Measurements from ENCODE around the gene CENPB. TPM values are rescaled to one million over a fixed set of nuclear protein-coding genes. Genes with fewer than 3 reads are reported as not detected.

Gene CENPB
- total RNA-seq, 1 donor from 2014 or later, result 76.2 TPM

- no peaks in the 10 kb centered on the region for H3K9me3 ChIP-seq
- ATAC-seq, result peak; percentile 62 to 71
- peak; percentile 82 for DNase-seq
- intact Hi-C loops (cut with DNase I), result no loop called here
- H3K36me3 ChIP-seq, result peaks cover 26% of the 10 kb centered on the region
- H3K4me1 ChIP-seq, result peaks cover 29% of the 10 kb centered on the region
- peak overlapping the region; percentile 48 for H3K4me3 ChIP-seq
- no peak for TF ChIP-seq CTCF (IDR thresholded peaks at IDR 0.05)
- H3K27me3 ChIP-seq (ENCODE audit: low read depth), result peaks cover 5% of the 10 kb centered on the region
- H3K27ac ChIP-seq, result no peak overlapping the region
These were observed 34.7 kb downstream of the CENPB start for GRCh38 chr20:3751675-3752385.

GRCh38 chr20:3751305-3751674 lies 35.2 kb downstream of the CENPB start:
- intact Hi-C loops (cut with DNase I), result no loop called here
- Histone ChIP-seq H3K4me3 (peak overlapping the region; percentile 48), H3K36me3 (peaks cover 28% of the 10 kb centered on the region)

DNA sequence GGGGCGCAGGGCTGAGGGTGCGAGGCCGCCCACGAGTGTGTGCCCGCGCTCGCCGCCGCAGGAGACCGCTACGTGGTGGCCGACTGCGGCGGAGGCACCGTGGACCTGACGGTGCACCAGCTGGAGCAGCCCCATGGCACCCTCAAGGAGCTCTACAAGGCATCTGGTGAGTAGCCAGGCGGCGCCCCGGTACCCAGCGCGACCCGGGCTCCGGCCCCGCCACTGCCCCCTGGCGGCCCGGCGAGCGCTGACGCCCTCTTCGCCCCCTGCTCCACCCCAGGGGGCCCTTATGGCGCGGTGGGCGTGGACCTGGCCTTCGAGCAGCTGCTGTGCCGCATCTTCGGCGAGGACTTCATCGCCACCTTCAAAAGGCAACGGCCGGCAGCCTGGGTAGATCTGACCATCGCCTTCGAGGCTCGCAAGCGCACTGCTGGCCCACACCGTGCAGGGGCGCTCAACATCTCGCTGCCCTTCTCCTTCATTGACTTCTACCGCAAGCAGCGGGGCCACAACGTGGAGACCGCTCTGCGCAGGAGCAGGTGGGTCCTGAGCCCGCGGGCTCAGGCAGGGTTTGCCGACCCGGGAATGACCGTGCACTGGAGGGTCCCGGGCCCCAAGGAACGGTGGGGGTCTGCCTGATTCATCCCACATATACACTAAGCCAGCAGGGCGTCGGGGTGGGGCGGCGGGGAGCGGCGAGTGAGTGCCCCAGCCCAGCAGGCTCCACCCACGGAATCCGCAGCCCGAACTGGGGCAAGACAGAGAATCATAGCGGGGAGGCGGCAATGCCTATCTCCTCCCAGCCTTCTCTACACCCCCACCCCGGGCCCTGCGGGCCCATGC lies 36.6 kb downstream of the CENPB start:
- no peak overlapping the region for H3K27ac ChIP-seq
- peaks cover 5% of the 10 kb centered on the region for H3K27me3 ChIP-seq (ENCODE audit: low read depth)
- no peaks in the 10 kb centered on the region for H3K9me3 ChIP-seq
- DNase-seq, result peak; percentile 63
- H3K4me3 ChIP-seq, result no peak overlapping the region
- ATAC-seq, result peak; percentile 37 to 38
- TF ChIP-seq CTCF (IDR thresholded peaks at IDR 0.05), result peak; percentile 70
- peaks cover 35% of the 10 kb centered on the region for H3K36me3 ChIP-seq
- intact Hi-C loops (cut with DNase I), result no loop called here
- peaks cover 34% of the 10 kb centered on the region for H3K4me1 ChIP-seq

More at GRCh38 chr20:3751305-3751674, 35.2 kb downstream of the CENPB start:
- ATAC-seq (no peak), DNase-seq (no peak)
- no peaks in the 10 kb centered on the region for H3K9me3 ChIP-seq
- H3K4me1 ChIP-seq, result peaks cover 29% of the 10 kb centered on the region
- no peak for TF ChIP-seq CTCF (IDR thresholded peaks at IDR 0.05)
- H3K27me3 ChIP-seq (ENCODE audit: low read depth), result peaks cover 5% of the 10 kb centered on the region
- no peak overlapping the region for H3K27ac ChIP-seq

DNA sequence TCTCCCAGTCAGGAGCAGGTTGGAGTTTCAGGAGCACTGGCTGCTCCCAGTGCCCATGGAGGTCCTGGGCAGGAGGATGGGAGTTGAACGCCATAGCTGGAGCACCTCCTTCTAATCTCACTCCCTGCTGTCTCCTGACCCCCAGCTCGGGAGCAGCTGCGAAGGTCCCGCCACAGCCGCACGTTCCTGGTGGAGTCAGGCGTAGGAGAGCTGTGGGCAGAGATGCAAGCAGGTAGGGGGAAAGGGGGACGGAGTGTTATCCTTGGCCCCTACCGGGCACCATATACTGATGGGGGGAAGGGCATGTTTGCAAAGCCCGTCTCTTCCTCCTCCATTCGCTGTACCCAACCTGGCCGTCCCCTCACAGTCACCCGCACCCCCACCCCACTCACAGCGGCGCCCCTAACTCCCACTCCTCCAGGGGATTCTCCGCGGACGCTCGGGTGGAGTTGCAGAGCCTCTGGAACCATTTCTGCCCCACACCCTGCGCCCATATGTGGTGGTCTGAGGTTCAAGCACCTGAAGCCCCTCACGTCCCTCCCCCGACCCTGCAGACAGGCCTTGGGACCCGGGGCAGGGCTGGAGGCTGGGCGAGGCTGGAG lies 37.4 kb downstream of the CENPB start:
- TF ChIP-seq CTCF (IDR thresholded peaks at IDR 0.05), result no peak
- intact Hi-C loops (cut with DNase I), result no loop called here
- H3K4me1 ChIP-seq, result peaks cover 37% of the 10 kb centered on the region
- H3K27me3 ChIP-seq (ENCODE audit: low read depth), result peaks cover 5% of the 10 kb centered on the region
- H3K27ac ChIP-seq, result no peak overlapping the region
- no peaks in the 10 kb centered on the region for H3K9me3 ChIP-seq
- no peak for ATAC-seq
- H3K36me3 ChIP-seq, result peaks cover 41% of the 10 kb centered on the region
- no peak overlapping the region for H3K4me3 ChIP-seq
- DNase-seq, result no peak

GRCh38 chr20:3748073-3748472 lies 38.5 kb downstream of the CENPB start:
- H3K27ac ChIP-seq, result no peak overlapping the region
- no peaks in the 10 kb centered on the region for H3K9me3 ChIP-seq
- H3K4me1 ChIP-seq, result peaks cover 34% of the 10 kb centered on the region
- DNase-seq (no peak), ATAC-seq (no peak)
- intact Hi-C loops (cut with DNase I), result no loop called here
- TF ChIP-seq CTCF (IDR thresholded peaks at IDR 0.05), result no peak
- peaks cover 44% of the 10 kb centered on the region for H3K36me3 ChIP-seq
- peaks cover 5% of the 10 kb centered on the region for H3K27me3 ChIP-seq (ENCODE audit: low read depth)
- H3K4me3 ChIP-seq, result no peak overlapping the region

All from lower lobe of right lung (tissue), 2 donors.